ENCODE data around the gene DNAJA2. TPM values are rescaled to one million over a fixed set of nuclear protein-coding genes. Genes with fewer than 3 reads are reported as not detected.

The DNAJA2 gene
- total and polyA plus RNA-seq, 2 of the 8 experiments (the other 6 are each of a cell fraction or from before 2014, with no cell fraction given), result 9.4 to 93.8 TPM

- TF ChIP-seq KDM1A (IDR thresholded peaks at IDR 0.05; ENCODE audit: borderline replicate concordance, low read length) (no peak), CBX8 (IDR thresholded peaks at IDR 0.05; ENCODE audit: borderline replicate concordance, low read depth, low read length) (no peak), PHF8 (conservative IDR thresholded peaks at IDR 0.05; ENCODE audit: low read depth, low read length) (peak; percentile 83), TAF1 (IDR thresholded peaks at IDR 0.05; ENCODE audit: low read depth, low read length) (peak; percentile 91), RBBP5 (IDR thresholded peaks at IDR 0.05; ENCODE audit: borderline replicate concordance, low read depth, low read length) (peak; percentile 83; the same call in 1 of the 2 replicates), FOSL1 (IDR thresholded peaks at IDR 0.05; ENCODE audit: insufficient read depth, low read depth, low read length) (no peak), TBP (IDR thresholded peaks at IDR 0.05; ENCODE audit: low read depth, low read length) (peak; percentile 67), RNF2 (IDR thresholded peaks at IDR 0.05; ENCODE audit: borderline replicate concordance, low read depth, low read length, missing control alignments, poor library complexity, severe bottlenecking) (no peak), RXRA (IDR thresholded peaks at IDR 0.05; ENCODE audit: insufficient read depth, low read depth, low read length) (no peak), JUN (IDR thresholded peaks at IDR 0.05; ENCODE audit: low read depth, low read length) (no peak), POLR2AphosphoS5 (IDR thresholded peaks at IDR 0.05; ENCODE audit: low read depth, low read length) (peak; percentile 87), RAD21 (IDR thresholded peaks at IDR 0.05 in 1 of 2, conservative IDR thresholded peaks at IDR 0.05 in 1 of 2; ENCODE audit: low read depth in 2 of 2, low read length in 2 of 2) (no peak; a peak in 1 of 4 replicates), SUZ12 (IDR thresholded peaks at IDR 0.05; ENCODE audit: low read length) (no peak), POLR2A (IDR thresholded peaks at IDR 0.05; ENCODE audit: control extremely low read depth in 1 of 2, low read depth in 2 of 2, low read length in 2 of 2) (peak; percentile 78 to 92), CHD2 (IDR thresholded peaks at IDR 0.05; ENCODE audit: low read length) (peak; percentile 64; the same call in 1 of the 2 replicates)
- TF ChIP-seq, protein P1, sequence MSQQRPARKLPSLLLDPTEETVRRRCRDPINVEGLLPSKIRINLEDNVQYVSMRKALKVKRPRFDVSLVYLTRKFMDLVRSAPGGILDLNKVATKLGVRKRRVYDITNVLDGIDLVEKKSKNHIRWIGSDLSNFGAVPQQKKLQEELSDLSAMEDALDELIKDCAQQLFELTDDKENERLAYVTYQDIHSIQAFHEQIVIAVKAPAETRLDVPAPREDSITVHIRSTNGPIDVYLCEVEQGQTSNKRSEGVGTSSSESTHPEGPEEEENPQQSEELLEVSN (IDR thresholded peaks at IDR 0.05), result peak; percentile 70
Measured at GRCh38 chr16:46973207-46973995, at the start of gene DNAJA2 (continued).

Data from H1 (cell line).